Measurements from ENCODE around the gene PDXP. TPM values are rescaled to one million over a fixed set of nuclear protein-coding genes. Genes with fewer than 3 reads are reported as not detected.

PDXP gene
- total RNA-seq, 1 donor from 2014 or later, result 88.1 TPM

DNA sequence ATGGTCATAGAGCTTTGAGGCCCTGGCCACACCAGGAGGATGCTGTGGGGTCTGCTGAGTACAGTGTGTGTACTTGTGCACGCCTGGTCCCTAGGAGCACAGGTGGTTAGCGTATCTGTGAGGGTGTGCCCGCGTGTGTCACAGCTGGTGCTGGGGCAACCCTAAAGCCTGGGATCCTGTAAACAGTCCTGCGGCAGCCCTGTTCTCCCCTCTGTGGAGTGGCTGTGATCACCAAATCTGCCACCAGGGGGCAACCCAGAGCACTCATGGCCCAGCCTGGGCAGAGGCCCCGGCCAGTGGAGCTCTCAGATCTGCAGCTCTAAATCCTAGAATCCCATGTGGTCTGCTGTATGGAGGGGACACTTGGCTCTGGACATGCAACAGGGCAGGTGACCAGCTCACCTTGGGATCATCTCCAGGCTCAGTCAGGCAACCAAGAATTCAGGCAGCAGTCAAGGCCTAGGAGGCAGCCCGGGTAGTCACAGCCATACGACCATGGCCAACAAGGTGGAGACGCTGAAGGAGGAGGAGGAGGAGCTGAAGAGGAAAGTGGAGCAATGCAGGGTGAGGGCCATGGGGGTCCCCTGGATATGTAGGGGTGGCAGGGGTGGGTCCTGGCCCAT is 15.2 kb upstream of the PDXP start:
- Mint-ChIP-seq H3K9me3 (ENCODE audit: unreplicated experiment) (no peaks in the 10 kb centered on the region), H3K4me1 (ENCODE audit: low read depth, unreplicated experiment) (peaks cover 5% of the 10 kb centered on the region), H3K4me3 (ENCODE audit: unreplicated experiment) (no peak overlapping the region), H3K27me3 (ENCODE audit: unreplicated experiment) (peaks cover 2% of the 10 kb centered on the region), H3K36me3 (ENCODE audit: unreplicated experiment) (no peaks in the 10 kb centered on the region), H3K27ac (ENCODE audit: unreplicated experiment) (no peak overlapping the region)
- peak; percentile 96 for DNase-seq
- TF ChIP-seq, protein P1, sequence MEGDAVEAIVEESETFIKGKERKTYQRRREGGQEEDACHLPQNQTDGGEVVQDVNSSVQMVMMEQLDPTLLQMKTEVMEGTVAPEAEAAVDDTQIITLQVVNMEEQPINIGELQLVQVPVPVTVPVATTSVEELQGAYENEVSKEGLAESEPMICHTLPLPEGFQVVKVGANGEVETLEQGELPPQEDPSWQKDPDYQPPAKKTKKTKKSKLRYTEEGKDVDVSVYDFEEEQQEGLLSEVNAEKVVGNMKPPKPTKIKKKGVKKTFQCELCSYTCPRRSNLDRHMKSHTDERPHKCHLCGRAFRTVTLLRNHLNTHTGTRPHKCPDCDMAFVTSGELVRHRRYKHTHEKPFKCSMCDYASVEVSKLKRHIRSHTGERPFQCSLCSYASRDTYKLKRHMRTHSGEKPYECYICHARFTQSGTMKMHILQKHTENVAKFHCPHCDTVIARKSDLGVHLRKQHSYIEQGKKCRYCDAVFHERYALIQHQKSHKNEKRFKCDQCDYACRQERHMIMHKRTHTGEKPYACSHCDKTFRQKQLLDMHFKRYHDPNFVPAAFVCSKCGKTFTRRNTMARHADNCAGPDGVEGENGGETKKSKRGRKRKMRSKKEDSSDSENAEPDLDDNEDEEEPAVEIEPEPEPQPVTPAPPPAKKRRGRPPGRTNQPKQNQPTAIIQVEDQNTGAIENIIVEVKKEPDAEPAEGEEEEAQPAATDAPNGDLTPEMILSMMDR (IDR thresholded peaks at IDR 0.05; ENCODE audit: partially characterized antibody, unreplicated experiment), result peak; percentile 94

DNA sequence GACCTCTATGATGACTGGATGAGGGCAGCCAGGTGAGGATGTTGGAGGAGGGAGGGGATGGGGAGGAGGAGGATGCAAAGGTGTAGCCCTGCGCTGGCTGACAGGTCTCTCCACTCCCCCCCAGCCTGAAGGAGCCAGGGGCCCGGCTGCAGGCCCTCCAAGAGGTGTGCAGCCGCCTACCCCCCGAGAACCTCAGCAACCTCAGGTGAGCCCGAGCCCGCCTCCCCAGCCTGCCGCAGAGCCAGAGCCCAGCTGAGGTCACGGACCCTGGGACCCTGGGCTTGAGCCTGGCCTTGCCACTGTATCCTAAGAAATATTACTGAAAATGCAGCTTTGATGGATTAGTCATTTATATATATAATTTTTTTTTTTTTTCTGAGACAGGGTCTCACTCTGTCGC is 11.2 kb upstream of the PDXP start:
- Mint-ChIP-seq H3K4me1 (ENCODE audit: low read depth, unreplicated experiment) (peaks cover 2% of the 10 kb centered on the region), H3K36me3 (ENCODE audit: unreplicated experiment) (no peaks in the 10 kb centered on the region), H3K27ac (ENCODE audit: unreplicated experiment) (no peak overlapping the region), H3K4me3 (ENCODE audit: unreplicated experiment) (no peak overlapping the region), H3K27me3 (ENCODE audit: unreplicated experiment) (no peaks in the 10 kb centered on the region), H3K9me3 (ENCODE audit: unreplicated experiment) (no peaks in the 10 kb centered on the region)
- DNase-seq, result no peak
- TF ChIP-seq, protein P1 (IDR thresholded peaks at IDR 0.05; ENCODE audit: partially characterized antibody, unreplicated experiment), result no peak

DNA sequence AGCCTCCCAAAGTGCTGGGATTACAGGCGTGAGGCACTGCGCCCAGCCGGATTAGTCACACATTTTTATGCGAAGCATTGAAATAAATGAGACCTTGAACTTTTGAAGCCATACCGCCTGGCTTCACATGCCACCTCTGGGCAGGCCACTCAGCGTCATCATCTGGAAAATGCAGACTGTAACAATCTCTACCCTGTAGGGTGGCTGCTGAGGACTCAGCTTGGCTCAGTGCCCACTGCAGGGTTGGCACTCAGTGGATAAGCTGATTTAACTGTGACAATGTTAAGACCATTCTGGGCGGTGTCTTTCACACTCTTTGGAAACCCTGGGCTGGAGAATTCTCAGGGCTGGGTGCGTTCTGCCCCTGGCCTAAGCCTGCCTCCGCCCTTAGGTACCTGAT is 10.6 kb upstream of the PDXP start:
- peaks cover 2% of the 10 kb centered on the region for H3K4me1 Mint-ChIP-seq (ENCODE audit: low read depth, unreplicated experiment)
- no peak overlapping the region for H3K27ac Mint-ChIP-seq (ENCODE audit: unreplicated experiment)
- H3K9me3 Mint-ChIP-seq (ENCODE audit: unreplicated experiment), result no peaks in the 10 kb centered on the region
- no peak overlapping the region for H3K4me3 Mint-ChIP-seq (ENCODE audit: unreplicated experiment)
- no peak for DNase-seq
- TF ChIP-seq, protein P1 (IDR thresholded peaks at IDR 0.05; ENCODE audit: partially characterized antibody, unreplicated experiment), result no peak
- H3K36me3 Mint-ChIP-seq (ENCODE audit: unreplicated experiment), result no peaks in the 10 kb centered on the region
- no peaks in the 10 kb centered on the region for H3K27me3 Mint-ChIP-seq (ENCODE audit: unreplicated experiment)

DNA sequence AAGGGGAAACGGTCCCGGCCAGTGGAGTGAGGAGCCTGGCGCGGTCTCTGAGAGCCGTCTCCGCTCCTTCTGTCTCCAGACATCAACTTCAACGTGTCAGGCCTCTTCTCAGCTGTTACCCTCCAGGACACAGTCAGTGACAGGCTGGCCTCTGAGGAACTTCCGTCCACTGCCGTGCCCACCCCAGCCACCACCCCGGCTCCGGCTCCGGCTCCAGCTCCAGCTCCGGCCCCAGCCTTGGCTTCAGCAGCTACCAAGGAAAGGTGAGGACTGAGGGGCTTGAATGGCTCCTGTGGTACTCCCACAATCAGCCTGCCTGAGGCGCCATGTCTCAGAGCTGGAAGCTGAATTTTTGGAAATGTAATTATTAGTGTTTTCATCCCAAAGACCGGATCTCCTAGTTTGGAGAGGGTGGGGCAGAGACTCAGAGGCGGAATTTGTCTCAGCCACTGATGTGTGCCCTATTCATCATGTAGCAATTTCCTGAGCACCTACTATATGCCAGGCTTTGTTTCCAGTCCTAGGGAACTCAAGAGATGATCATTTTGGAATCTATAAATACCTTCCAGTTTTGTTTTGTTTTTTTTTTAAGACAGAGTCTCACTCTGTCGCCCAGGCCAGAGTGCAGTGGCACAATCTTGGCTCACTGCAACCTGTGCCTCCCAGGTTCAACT is 7.9 kb upstream of the PDXP start:
- H3K27ac Mint-ChIP-seq (ENCODE audit: unreplicated experiment), result no peak overlapping the region
- no peaks in the 10 kb centered on the region for H3K9me3 Mint-ChIP-seq (ENCODE audit: unreplicated experiment)
- H3K27me3 Mint-ChIP-seq (ENCODE audit: unreplicated experiment), result no peaks in the 10 kb centered on the region
- no peak overlapping the region for H3K4me3 Mint-ChIP-seq (ENCODE audit: unreplicated experiment)
- no peaks in the 10 kb centered on the region for H3K36me3 Mint-ChIP-seq (ENCODE audit: unreplicated experiment)
- TF ChIP-seq, protein P1 (IDR thresholded peaks at IDR 0.05; ENCODE audit: partially characterized antibody, unreplicated experiment), result no peak
- no peak for DNase-seq
- H3K4me1 Mint-ChIP-seq (ENCODE audit: low read depth, unreplicated experiment), result no peaks in the 10 kb centered on the region

DNA sequence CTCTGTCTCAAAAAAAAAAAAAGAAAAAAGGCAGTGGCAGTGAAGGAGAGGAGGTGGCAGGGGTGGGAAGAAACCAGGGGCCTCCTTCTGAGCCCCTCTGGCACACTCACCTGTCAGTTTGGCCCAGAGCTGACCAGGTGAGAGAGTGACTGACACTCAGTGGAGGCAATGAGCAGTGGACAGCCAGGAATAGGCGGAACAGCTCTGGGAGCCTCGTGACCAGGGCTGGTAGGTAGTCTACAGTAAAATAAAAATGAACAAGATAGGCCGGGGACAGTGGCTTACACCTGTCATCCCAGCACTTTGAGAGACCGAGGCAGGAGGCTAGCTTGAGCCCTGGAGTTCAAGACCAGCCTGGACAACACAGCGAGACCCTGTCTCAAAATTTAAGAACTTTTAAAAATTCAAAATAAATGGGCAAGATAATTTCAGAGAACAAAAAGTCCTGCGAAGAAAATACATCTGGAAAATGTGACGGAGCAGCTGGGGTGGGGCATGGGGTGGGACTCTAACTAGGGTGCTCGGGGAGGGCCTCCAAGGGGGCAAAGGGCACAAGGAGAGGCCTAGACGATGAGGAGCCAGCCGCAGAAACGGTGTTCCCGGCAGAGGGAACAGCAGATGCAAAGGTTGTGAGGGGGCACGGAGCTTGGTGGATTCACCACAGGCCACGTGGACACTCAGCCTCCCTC is 3.8 kb upstream of the PDXP start:
- H3K27ac Mint-ChIP-seq (ENCODE audit: unreplicated experiment), result no peak overlapping the region
- DNase-seq, result no peak
- TF ChIP-seq, protein P1 (IDR thresholded peaks at IDR 0.05; ENCODE audit: partially characterized antibody, unreplicated experiment), result no peak
- H3K4me3 Mint-ChIP-seq (ENCODE audit: unreplicated experiment), result no peak overlapping the region
- peaks cover 8% of the 10 kb centered on the region for H3K9me3 Mint-ChIP-seq (ENCODE audit: unreplicated experiment)
- H3K27me3 Mint-ChIP-seq (ENCODE audit: unreplicated experiment), result peaks cover 9% of the 10 kb centered on the region
- peaks cover 6% of the 10 kb centered on the region for H3K4me1 Mint-ChIP-seq (ENCODE audit: low read depth, unreplicated experiment)
- no peaks in the 10 kb centered on the region for H3K36me3 Mint-ChIP-seq (ENCODE audit: unreplicated experiment)
